IMR-90 (cell line): ENCODE measurements around the gene RHOF. TPM values are rescaled to one million over a fixed set of nuclear protein-coding genes. Genes with fewer than 3 reads are reported as not detected.

Experiments
- ATAC-seq: fragments of 200-7000 bp; cut with Tn5 transposase; 2 replicates; pipeline ENCODE4 v1.9.1; 2020; ENCODE audit warnings: low read depth, mild to moderate bottlenecking, moderate library complexity
- BruUV-seq: library from RNA; stranded (reverse); fragments of 400-500 nt; replicated peaks from 2 replicates; lab custom pipeline; 2021; lab: Mats Ljungman, UMichigan
- CTCF ChIA-PET: fragments of 300-600 bp; formaldehyde crosslinking; extraction: SDS; loops from one replicate; lab custom pipeline; 2021; ENCODE audit warnings: antibody characterized with exemption; lab: Yijun Ruan, JAX
- POLR2A ChIA-PET: fragments of 300-600 bp; sonication (Branson Sonifier 250); formaldehyde crosslinking; loops from one replicate; lab custom pipeline; 2022; ENCODE audit warnings: antibody characterized with exemption; ENCODE audit not compliant: unreplicated experiment; lab: Charles Lee
- DNase-seq: peaks from one replicate; pipeline ENCODE4 v3.0.0; 2013
- H2AFZ ChIP-seq: replicated peaks from 2 replicates; pipeline ENCODE3; 2013; ENCODE audit warnings: low read length, mild to moderate bottlenecking; ENCODE audit not compliant: poor library complexity
- H2AK5ac ChIP-seq: 2 replicates; pipeline ENCODE4 v1.6.1; 2013; ENCODE audit warnings: low read depth, low read length, inconsistent platforms
- H2AK9ac ChIP-seq: replicated peaks from 2 replicates; pipeline ENCODE3; 2013; ENCODE audit warnings: mild to moderate bottlenecking, low read depth, low read length, moderate library complexity; ENCODE audit not compliant: poor library complexity
- H2BK120ac ChIP-seq: 2 replicates; pipeline ENCODE4 v1.6.1; 2013; ENCODE audit warnings: low read depth, low read length, inconsistent platforms
- H2BK15ac ChIP-seq: 3 replicates; pipeline ENCODE4 v1.6.1; 2013; ENCODE audit warnings: low read depth, low read length, inconsistent platforms
- H2BK20ac ChIP-seq: 2 replicates; pipeline ENCODE4 v1.6.1; 2013; ENCODE audit warnings: low read depth, mild to moderate bottlenecking, inconsistent platforms, low read length, moderate library complexity
- H2BK5ac ChIP-seq: 2 replicates; pipeline ENCODE4 v1.6.1; 2013; ENCODE audit warnings: mild to moderate bottlenecking, low read depth, low read length, inconsistent platforms; ENCODE audit not compliant: poor library complexity, severe bottlenecking
- H3K14ac ChIP-seq: replicated peaks from 2 replicates; pipeline ENCODE4 v1.6.1; 2013; ENCODE audit warnings: low read depth, low read length, inconsistent platforms
- H3K18ac ChIP-seq: 2 replicates; pipeline ENCODE4 v1.6.1; 2013; ENCODE audit warnings: low read depth, low read length, control low read depth
- H3K23ac ChIP-seq: 2 replicates; pipeline ENCODE4 v1.6.1; 2013; ENCODE audit warnings: low read depth, low read length, inconsistent platforms
- H3K27ac ChIP-seq: 2 replicates; pipeline ENCODE4 v1.5.1; 2013; ENCODE audit warnings: mild to moderate bottlenecking, control low read depth, low read length; ENCODE audit not compliant: insufficient read depth
- H3K27me3 ChIP-seq: 2 replicates; pipeline ENCODE4 v1.6.1; 2013; ENCODE audit warnings: low read length; ENCODE audit not compliant: control insufficient read depth, insufficient read depth
- H3K36me3 ChIP-seq: 2 replicates; pipeline ENCODE4 v1.6.1; 2013; ENCODE audit warnings: low read length, mixed read lengths; ENCODE audit not compliant: control insufficient read depth, insufficient read depth
- H3K4ac ChIP-seq: 2 replicates; pipeline ENCODE4 v1.6.1; 2013; ENCODE audit warnings: low read depth, low read length, inconsistent platforms
- H3K4me1 ChIP-seq: 2 replicates; pipeline ENCODE4 v1.6.1; 2013; ENCODE audit warnings: low read length, mixed read lengths; ENCODE audit not compliant: control insufficient read depth, insufficient read depth
- H3K4me2 ChIP-seq: 2 replicates; pipeline ENCODE4 v1.6.1; 2013; ENCODE audit warnings: low read depth, mild to moderate bottlenecking, control low read depth, low read length, moderate library complexity
- H3K4me3 ChIP-seq: 2 replicates; pipeline ENCODE4 v1.5.1; 2013; ENCODE audit warnings: low read depth, mild to moderate bottlenecking, control low read depth, low read length, moderate library complexity; ENCODE audit not compliant: insufficient read depth
- H3K56ac ChIP-seq: 2 replicates; pipeline ENCODE4 v1.6.1; 2013; ENCODE audit warnings: low read length, inconsistent platforms; ENCODE audit not compliant: insufficient read depth; ENCODE audit errors: extremely low read depth
- H3K79me1 ChIP-seq, 2 experiments: 2 replicates each; pipeline ENCODE4 v1.6.1; 2013; ENCODE audit warnings: low read length in 2 of 2, inconsistent platforms in 1 of 2, low read depth in 1 of 2
- H3K9ac ChIP-seq: 2 replicates; pipeline ENCODE4 v1.6.1; 2013; ENCODE audit warnings: low read depth, low read length, control low read depth
- H3K9me1 ChIP-seq: 2 replicates; pipeline ENCODE4 v1.6.1; 2013; ENCODE audit warnings: low read length, inconsistent platforms; ENCODE audit not compliant: insufficient read depth
- H3K9me3 ChIP-seq: 2 replicates; pipeline ENCODE4 v1.6.1; 2013; ENCODE audit warnings: low read length; ENCODE audit not compliant: control insufficient read depth, insufficient read depth
- H4K20me1 ChIP-seq: 2 replicates; pipeline ENCODE4 v1.6.1; 2013; ENCODE audit warnings: low read length, inconsistent platforms; ENCODE audit not compliant: insufficient read depth
- H4K5ac ChIP-seq: 2 replicates; pipeline ENCODE4 v1.6.1; 2013; ENCODE audit warnings: mild to moderate bottlenecking, low read depth, low read length, control low read depth
- H4K8ac ChIP-seq, 2 experiments: 2 replicates each; pipeline ENCODE4 v1.6.1; 2013; ENCODE audit warnings: low read depth in 2 of 2, low read length in 2 of 2, control low read depth in 1 of 2, inconsistent platforms in 1 of 2
- H4K91ac ChIP-seq: 2 replicates; pipeline ENCODE4 v1.6.1; 2013; ENCODE audit warnings: low read depth, low read length, inconsistent platforms; ENCODE audit not compliant: insufficient read depth
- BHLHE40 ChIP-seq: fragments of 150-350 bp; IDR thresholded peaks from 2 replicates; pipeline ENCODE4 v1.6.1; 2016; ENCODE audit warnings: mild to moderate bottlenecking, low read depth, low read length
- CEBPB ChIP-seq: IDR thresholded peaks from 2 replicates; pipeline ENCODE4 v1.6.1; 2012; ENCODE audit warnings: low read depth, low read length, improper control_type of control experiment
- CHD1 ChIP-seq: IDR thresholded peaks from 2 replicates; pipeline ENCODE4 v1.6.1; 2012; ENCODE audit warnings: low read depth, low read length, improper control_type of control experiment
- FOS ChIP-seq: fragments of 150-350 bp; IDR thresholded peaks from 2 replicates; pipeline ENCODE4 v1.6.1; 2016; ENCODE audit warnings: low read depth, low read length
- MAFK ChIP-seq: IDR thresholded peaks from 2 replicates; pipeline ENCODE4 v1.6.1; 2012; ENCODE audit warnings: low read depth, low read length, improper control_type of control experiment
- MAZ ChIP-seq: IDR thresholded peaks from 2 replicates; pipeline ENCODE4 v1.6.1; 2012; ENCODE audit warnings: low read depth, mild to moderate bottlenecking, low read length, improper control_type of control experiment, moderate library complexity, borderline replicate concordance
- MXI1 ChIP-seq: IDR thresholded peaks from 2 replicates; pipeline ENCODE4 v1.6.1; 2012; ENCODE audit warnings: low read depth, mild to moderate bottlenecking, low read length, moderate library complexity, borderline replicate concordance
- NFE2L2 ChIP-seq: fragments of 150-350 bp; IDR thresholded peaks from 2 replicates; pipeline ENCODE4 v1.6.1; 2016; ENCODE audit warnings: low read depth, mild to moderate bottlenecking, low read length
- POLR2A ChIP-seq: IDR thresholded peaks from 2 replicates; pipeline ENCODE4 v1.6.1; 2012; ENCODE audit warnings: mild to moderate bottlenecking, low read depth, low read length
- RAD21 ChIP-seq: IDR thresholded peaks from 2 replicates; pipeline ENCODE4 v1.6.1; 2012; ENCODE audit warnings: low read length, improper control_type of control experiment
- RCOR1 ChIP-seq: IDR thresholded peaks from 2 replicates; pipeline ENCODE4 v1.6.1; 2012; ENCODE audit warnings: mild to moderate bottlenecking, low read length, improper control_type of control experiment; ENCODE audit not compliant: insufficient replicate concordance
- RFX5 ChIP-seq: IDR thresholded peaks from 2 replicates; pipeline ENCODE4 v1.8.0; 2012; ENCODE audit warnings: low read depth, mild to moderate bottlenecking, low read length, moderate library complexity
- SMC3 ChIP-seq: fragments of 150-350 bp; IDR thresholded peaks from 2 replicates; pipeline ENCODE4 v1.6.1; 2016; ENCODE audit warnings: low read depth, mild to moderate bottlenecking, antibody characterized with exemption, low read length, moderate library complexity
- WGBS, 2 experiments: methylation state at CpG; one replicate each; pipeline versions ENCODE4 v1.1.5 to v1.1.7; 2013; ENCODE audit warnings: missing lambda C conversion rate in 2 of 2; ENCODE audit not compliant: insufficient read length in 1 of 2; ENCODE audit errors: extremely low coverage in 2 of 2; 5-methylcytosine and 5-hydroxymethylcytosine counted together
- dilution Hi-C: fragments of 300-500 bp; cut with HindIII; formaldehyde crosslinking; loops from one replicate; pipeline ENCODE4 v1.14.3; 2018; ENCODE audit warnings: low sequenced_read_pairs; ENCODE audit not compliant: unreplicated experiment
- in situ Hi-C: fragments of 300-500 bp; cut with MboI; formaldehyde crosslinking; loops from 3 replicates; pipeline ENCODE4 v1.14.3; 2019; ENCODE audit warnings: low sequenced_read_pairs, inconsistent platforms, mixed read lengths
- intact Hi-C: fragments of 100-400 bp; cut with micrococcal nuclease; formaldehyde crosslinking; loops from 2 replicates; pipeline ENCODE4 v1.10.0; 2022
- polyA plus RNA-seq, 3 experiments: library from polyadenylated mRNA; depleted of rRNA; stranded (reverse); fragments of >200 nt; gene quantifications; 2 replicates each; pipeline ENCODE4 v1.2.3, GENCODE V29; 2012; ENCODE audit warnings: low replicate concordance in 1 of 3
- total RNA-seq: library from RNA; depleted of rRNA; stranded (reverse); fragments of >200 nt; gene quantifications from 2 replicates; pipeline ENCODE4 v1.2.3, GENCODE V29; 2012
- TF ChIP-seq, protein P1 (sequence below): fragments of 150-350 bp; IDR thresholded peaks from 2 replicates; pipeline ENCODE4 v1.6.1; 2016; ENCODE audit warnings: low read depth, mild to moderate bottlenecking, low read length, moderate library complexity, borderline replicate concordance
- TF ChIP-seq, protein P2 (sequence below): fragments of 150-350 bp; IDR thresholded peaks from 2 replicates; pipeline ENCODE4 v1.6.1; 2017; ENCODE audit warnings: mild to moderate bottlenecking, antibody characterized with exemption, low read length, low read depth
- TF ChIP-seq, protein P3 (sequence below): conservative IDR thresholded peaks from 2 replicates; pipeline ENCODE4 v1.5.1; 2012; ENCODE audit warnings: mild to moderate bottlenecking, low read depth, low read length, improper control_type of control experiment

RHOF gene
- total and polyA plus RNA-seq, 2 of the 4 experiments (the other 2 are of a cell fraction): 3.0 to 5.1 TPM

DNA sequence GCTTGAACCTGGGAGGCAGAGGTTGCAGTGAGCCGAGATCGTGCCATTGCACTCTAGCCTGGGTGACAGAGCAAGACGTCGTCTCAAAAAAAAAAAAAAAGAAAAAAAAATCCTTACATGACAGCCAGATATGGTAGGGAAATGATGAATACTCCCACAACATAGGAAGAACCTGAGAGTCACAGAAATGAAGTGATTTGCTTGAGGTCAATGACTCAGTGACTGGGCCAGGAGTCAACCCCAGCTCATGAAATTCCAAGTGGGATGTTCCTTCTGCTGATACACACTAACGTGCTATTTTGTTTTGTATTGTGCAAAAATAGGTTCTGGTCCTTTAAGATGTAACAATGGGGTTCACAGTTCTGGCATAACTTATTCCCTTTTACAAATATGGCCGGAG is 9.0 kb downstream of the RHOF start:
- dilution Hi-C loops: no loop called here
- Histone ChIP-seq H2BK15ac (no peak overlapping the region), H4K91ac (no peak overlapping the region), H3K4me2 (no peak overlapping the region), H3K56ac (no peak overlapping the region), H3K18ac (no peak overlapping the region), H2BK5ac (no peak overlapping the region), H4K20me1 (peaks cover 24% of the 10 kb centered on the region; the same call in 1 of the 2 replicates), H3K9ac (no peak overlapping the region), H2AK9ac (no peak overlapping the region), H3K36me3 (peaks cover 5% of the 10 kb centered on the region; the same call in 1 of the 2 replicates), H2AK5ac (no peak overlapping the region), H3K4ac (no peak overlapping the region), H3K27me3 (no peaks in the 10 kb centered on the region), H3K27ac (no peak overlapping the region), H2BK20ac (no peak overlapping the region), H3K4me1 (peaks cover 15% of the 10 kb centered on the region), H3K14ac (no peak overlapping the region), H3K9me3 (no peaks in the 10 kb centered on the region), H4K8ac (no peak overlapping the region), H3K79me1 (peaks cover 0 to 22% of the 10 kb centered on the region in 2 experiments; a peak in 1 of 4 replicates), H4K5ac (no peak overlapping the region), H2AFZ (no peak overlapping the region), H2BK120ac (no peak overlapping the region), H3K4me3 (no peak overlapping the region), H3K23ac (no peak overlapping the region), H3K9me1 (peaks cover 11% of the 10 kb centered on the region)
- intact Hi-C loops: no loop called here
- peak; percentile 57 for ATAC-seq
- TF ChIP-seq NFE2L2: no peak
- TF ChIP-seq, protein P1, sequence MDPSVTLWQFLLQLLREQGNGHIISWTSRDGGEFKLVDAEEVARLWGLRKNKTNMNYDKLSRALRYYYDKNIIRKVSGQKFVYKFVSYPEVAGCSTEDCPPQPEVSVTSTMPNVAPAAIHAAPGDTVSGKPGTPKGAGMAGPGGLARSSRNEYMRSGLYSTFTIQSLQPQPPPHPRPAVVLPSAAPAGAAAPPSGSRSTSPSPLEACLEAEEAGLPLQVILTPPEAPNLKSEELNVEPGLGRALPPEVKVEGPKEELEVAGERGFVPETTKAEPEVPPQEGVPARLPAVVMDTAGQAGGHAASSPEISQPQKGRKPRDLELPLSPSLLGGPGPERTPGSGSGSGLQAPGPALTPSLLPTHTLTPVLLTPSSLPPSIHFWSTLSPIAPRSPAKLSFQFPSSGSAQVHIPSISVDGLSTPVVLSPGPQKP: no peak
- no peak for TF ChIP-seq MAFK
- TF ChIP-seq, protein P2, sequence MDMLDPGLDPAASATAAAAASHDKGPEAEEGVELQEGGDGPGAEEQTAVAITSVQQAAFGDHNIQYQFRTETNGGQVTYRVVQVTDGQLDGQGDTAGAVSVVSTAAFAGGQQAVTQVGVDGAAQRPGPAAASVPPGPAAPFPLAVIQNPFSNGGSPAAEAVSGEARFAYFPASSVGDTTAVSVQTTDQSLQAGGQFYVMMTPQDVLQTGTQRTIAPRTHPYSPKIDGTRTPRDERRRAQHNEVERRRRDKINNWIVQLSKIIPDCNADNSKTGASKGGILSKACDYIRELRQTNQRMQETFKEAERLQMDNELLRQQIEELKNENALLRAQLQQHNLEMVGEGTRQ: no peak
- TF ChIP-seq RAD21: no peak
- TF ChIP-seq MAZ: no peak
- peak; percentile 52 for TF ChIP-seq CEBPB
- TF ChIP-seq RCOR1: peak; percentile 16
- TF ChIP-seq SMC3: no peak
- peak; percentile 64 for TF ChIP-seq BHLHE40
- TF ChIP-seq CHD1: no peak
- peak; percentile 47; the same call in 1 of the 2 replicates for TF ChIP-seq FOS
- no peak for TF ChIP-seq POLR2A
- no peak for TF ChIP-seq MXI1
- TF ChIP-seq RFX5: no peak
- TF ChIP-seq, protein P3, sequence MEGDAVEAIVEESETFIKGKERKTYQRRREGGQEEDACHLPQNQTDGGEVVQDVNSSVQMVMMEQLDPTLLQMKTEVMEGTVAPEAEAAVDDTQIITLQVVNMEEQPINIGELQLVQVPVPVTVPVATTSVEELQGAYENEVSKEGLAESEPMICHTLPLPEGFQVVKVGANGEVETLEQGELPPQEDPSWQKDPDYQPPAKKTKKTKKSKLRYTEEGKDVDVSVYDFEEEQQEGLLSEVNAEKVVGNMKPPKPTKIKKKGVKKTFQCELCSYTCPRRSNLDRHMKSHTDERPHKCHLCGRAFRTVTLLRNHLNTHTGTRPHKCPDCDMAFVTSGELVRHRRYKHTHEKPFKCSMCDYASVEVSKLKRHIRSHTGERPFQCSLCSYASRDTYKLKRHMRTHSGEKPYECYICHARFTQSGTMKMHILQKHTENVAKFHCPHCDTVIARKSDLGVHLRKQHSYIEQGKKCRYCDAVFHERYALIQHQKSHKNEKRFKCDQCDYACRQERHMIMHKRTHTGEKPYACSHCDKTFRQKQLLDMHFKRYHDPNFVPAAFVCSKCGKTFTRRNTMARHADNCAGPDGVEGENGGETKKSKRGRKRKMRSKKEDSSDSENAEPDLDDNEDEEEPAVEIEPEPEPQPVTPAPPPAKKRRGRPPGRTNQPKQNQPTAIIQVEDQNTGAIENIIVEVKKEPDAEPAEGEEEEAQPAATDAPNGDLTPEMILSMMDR: no peak
- WGBS, 2 experiments: no CpG with 5 or more reads among the region's 6 CpGs
- peak; percentile 93 for DNase-seq
- no TSS peak for BruUV-seq
- CTCF ChIA-PET: interaction anchor here (2.1 kb wide), 1 partner anchor 10 kb away, joined by 13 read pairs; no protein-coding TSS in a partner anchor
- POLR2A ChIA-PET: interaction anchor here (0.7 to 1.0 kb wide), 2 partner anchors 10 to 72 kb away, joined by 4 to 5 read pairs; no protein-coding TSS in a partner anchor
- in situ Hi-C loops: loop anchor here (5.0 kb wide), 1 partner anchor 92 kb away; no protein-coding TSS in a partner anchor
